Activated naive CD8-positive, alpha-beta T cell treated with anti-CD3 and anti-CD28 coated beads for 36 hours (primary cell): ENCODE measurements around the gene PRR19. TPM values are rescaled to one million over a fixed set of nuclear protein-coding genes. Genes with fewer than 3 reads are reported as not detected.

Source experiments
- DNase-seq: peaks from one replicate; pipeline ENCODE4 v3.0.0; 2021
- H3K27ac Mint-ChIP-seq: one replicate; pipeline ENCODE4 v1.8.0; 2022; ENCODE audit warnings: mild to moderate bottlenecking, moderate library complexity, mixed read lengths
- H3K27me3 Mint-ChIP-seq: one replicate; pipeline ENCODE4 v1.8.0; 2022; ENCODE audit warnings: mild to moderate bottlenecking, mixed read lengths
- H3K36me3 Mint-ChIP-seq: one replicate; pipeline ENCODE4 v1.8.0; 2021; ENCODE audit warnings: mild to moderate bottlenecking, mixed read lengths
- H3K4me1 Mint-ChIP-seq: one replicate; pipeline ENCODE4 v1.8.0; 2021; ENCODE audit warnings: mixed read lengths
- H3K4me3 Mint-ChIP-seq: one replicate; pipeline ENCODE4 v1.8.0; 2022; ENCODE audit warnings: mild to moderate bottlenecking, moderate library complexity, mixed read lengths
- H3K9me3 Mint-ChIP-seq: one replicate; pipeline ENCODE4 v1.8.0; 2022; ENCODE audit warnings: mixed read lengths
- total RNA-seq, 2 experiments: library from RNA; stranded (reverse); gene quantifications; one replicate each; pipeline ENCODE4 v1.2.3, GENCODE V29; 2021

PRR19 gene
- total RNA-seq, 2 experiments from 2014 or later = 0.52 to 0.92 TPM

DNA sequence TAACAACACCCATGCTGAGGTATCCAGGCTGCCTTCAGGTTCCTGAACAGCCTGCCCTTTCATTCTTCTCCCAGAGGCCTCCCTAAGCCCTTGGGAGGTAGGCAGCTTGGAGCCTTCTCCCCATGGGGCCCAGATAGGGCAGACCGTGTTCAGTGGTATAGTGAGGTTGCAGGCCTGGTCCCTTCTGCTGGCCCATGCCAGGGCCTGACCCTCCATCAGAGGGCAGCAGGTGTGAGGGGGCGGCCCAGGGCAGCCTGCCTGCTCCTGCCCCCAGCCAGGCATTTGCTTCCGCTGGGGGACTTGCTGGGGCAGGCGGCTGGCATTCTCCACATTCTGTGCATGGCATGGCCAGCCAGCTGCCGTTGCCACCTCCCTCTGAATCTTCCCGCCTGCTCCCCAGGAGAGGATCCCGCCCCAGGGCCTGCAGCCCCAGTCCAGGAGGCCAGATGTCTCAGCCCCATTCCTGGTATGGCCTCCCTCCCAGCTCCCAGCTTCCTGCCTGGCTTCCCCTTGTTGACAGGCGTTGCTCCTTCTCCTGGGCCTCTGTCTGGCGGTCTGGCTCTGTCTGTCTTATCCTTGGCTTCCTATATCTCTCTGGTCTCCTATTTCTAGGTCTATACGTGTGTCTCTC, 24.0 kb upstream of the PRR19 start:
- Mint-ChIP-seq H3K36me3 (no peaks in the 10 kb centered on the region), H3K27ac (no peak overlapping the region), H3K27me3 (no peaks in the 10 kb centered on the region), H3K9me3 (no peaks in the 10 kb centered on the region), H3K4me3 (no peak overlapping the region), H3K4me1 (peaks cover 53% of the 10 kb centered on the region)
- no peak for DNase-seq

DNA sequence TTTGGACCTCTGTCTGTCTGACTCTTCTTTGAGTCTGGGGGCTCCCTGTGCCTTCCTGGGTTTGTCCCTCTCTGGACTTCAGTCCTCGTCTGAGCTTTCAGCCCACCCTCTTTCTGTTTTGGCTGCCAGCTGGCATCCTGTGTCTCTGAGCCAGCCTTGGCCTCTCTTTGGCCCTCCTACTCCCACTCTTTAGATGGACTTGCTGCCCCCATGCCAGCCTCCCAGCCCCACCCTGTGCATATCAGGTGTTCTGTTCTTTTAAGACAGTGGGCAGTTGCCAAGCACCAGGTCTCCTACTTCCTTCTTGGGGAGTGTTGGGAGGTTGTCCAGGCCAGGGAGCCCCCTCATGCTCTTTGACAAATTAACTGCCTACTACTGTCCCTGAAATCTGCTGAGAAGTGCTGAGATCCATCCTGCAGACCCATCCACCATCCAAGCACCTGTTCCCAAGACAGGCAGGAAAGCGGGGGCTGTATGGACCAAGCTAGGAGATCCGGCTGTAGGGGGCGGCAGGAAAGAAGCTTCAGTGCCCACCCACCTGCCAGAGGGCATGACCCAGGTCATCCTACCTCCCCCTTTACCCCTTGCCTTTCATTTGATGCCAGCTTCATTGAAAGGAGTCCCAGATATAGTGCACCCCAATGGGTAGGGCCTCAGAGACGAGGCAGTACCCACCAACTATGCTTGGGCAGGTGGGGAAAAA, 23.3 kb upstream of the PRR19 start:
- Mint-ChIP-seq H3K4me1 (peaks cover 53% of the 10 kb centered on the region), H3K4me3 (peak overlapping the region; percentile 78), H3K36me3 (no peaks in the 10 kb centered on the region), H3K27me3 (no peaks in the 10 kb centered on the region), H3K27ac (peak overlapping the region; percentile 80), H3K9me3 (no peaks in the 10 kb centered on the region)
- no peak for DNase-seq

- no peaks in the 10 kb centered on the region for H3K27me3 Mint-ChIP-seq
- no peaks in the 10 kb centered on the region for H3K36me3 Mint-ChIP-seq
- H3K4me3 Mint-ChIP-seq = peak overlapping the region; percentile 78
- peak overlapping the region; percentile 80 for H3K27ac Mint-ChIP-seq
- peaks cover 53% of the 10 kb centered on the region for H3K4me1 Mint-ChIP-seq
- no peak for DNase-seq
- H3K9me3 Mint-ChIP-seq = no peaks in the 10 kb centered on the region
Measured at GRCh38 chr19:42279155-42279901, 22.6 kb upstream of the PRR19 start.

DNA sequence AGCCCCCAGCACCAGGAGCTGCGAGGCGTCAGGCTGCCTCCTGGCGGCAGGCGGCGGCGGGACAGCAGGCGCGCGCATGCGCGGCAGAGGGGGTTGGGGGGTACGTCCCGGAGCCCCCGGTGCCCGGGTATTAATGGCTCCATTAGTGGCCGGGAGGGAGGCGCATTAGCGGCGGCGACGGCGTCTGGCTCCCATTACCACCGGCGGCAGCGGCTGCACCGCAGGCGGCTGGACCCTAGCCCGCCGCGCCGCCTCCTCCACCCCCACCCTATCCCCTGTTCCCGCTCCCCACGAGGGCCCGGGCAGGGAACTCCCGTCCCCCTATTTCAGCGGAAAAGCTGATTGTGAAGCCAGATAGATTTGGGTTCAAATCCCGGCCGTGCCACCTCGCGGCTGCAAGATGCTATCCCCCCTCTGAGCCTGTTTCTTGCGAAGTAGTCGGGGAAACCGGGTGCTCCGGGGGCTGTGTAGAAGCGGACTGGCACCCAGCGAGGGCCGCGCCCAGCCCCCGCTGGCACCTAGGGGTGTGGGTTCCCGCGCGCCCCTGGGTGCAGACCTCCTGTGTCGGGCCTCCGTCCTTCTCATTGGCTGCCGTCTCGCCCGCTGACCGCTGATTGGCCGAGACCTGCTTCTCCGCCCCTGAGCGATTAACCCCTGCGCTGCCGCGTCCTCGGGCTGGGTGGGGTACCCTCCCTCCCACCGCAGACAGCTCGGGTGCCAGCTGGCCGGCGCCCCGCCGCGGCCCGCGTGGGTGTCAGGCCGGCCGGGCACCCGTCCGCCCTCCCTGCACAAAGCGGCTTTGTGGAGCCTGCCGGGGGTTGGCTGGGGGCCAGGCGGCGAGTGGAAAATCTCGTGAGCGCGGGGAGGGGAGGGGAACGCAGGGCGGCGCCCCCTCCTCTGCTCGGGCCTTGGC, 21.8 kb upstream of the PRR19 start:
- Mint-ChIP-seq H3K27ac (peak overlapping the region; percentile 80), H3K4me1 (peaks cover 52% of the 10 kb centered on the region), H3K9me3 (no peaks in the 10 kb centered on the region), H3K4me3 (peak overlapping the region; percentile 78), H3K36me3 (peaks cover 4% of the 10 kb centered on the region), H3K27me3 (no peaks in the 10 kb centered on the region)
- DNase-seq = peak; percentile 91

- Mint-ChIP-seq H3K4me3 (peak overlapping the region; percentile 69), H3K4me1 (peaks cover 52% of the 10 kb centered on the region)
Measured at GRCh38 chr19:42280815-42281145, 21.2 kb upstream of the PRR19 start.

GRCh38 chr19:42281146-42281826, 20.6 kb upstream of the PRR19 start:
- peak overlapping the region; percentile 87 for H3K27ac Mint-ChIP-seq

More at GRCh38 chr19:42280815-42281145, 21.2 kb upstream of the PRR19 start:
- H3K27ac Mint-ChIP-seq = no peak overlapping the region
- H3K9me3 Mint-ChIP-seq = no peaks in the 10 kb centered on the region
- peaks cover 4% of the 10 kb centered on the region for H3K36me3 Mint-ChIP-seq
- peak; percentile 50 for DNase-seq
- no peaks in the 10 kb centered on the region for H3K27me3 Mint-ChIP-seq

GRCh38 chr19:42281827-42282762, 19.8 kb upstream of the PRR19 start:
- Mint-ChIP-seq H3K27me3 (no peaks in the 10 kb centered on the region), H3K9me3 (no peaks in the 10 kb centered on the region), H3K4me3 (peak overlapping the region; percentile 70), H3K27ac (peak overlapping the region; percentile 87), H3K36me3 (peaks cover 4% of the 10 kb centered on the region), H3K4me1 (peaks cover 45% of the 10 kb centered on the region)
- no peak for DNase-seq

More at GRCh38 chr19:42281146-42281826, 20.6 kb upstream of the PRR19 start:
- peak overlapping the region; percentile 70 for H3K4me3 Mint-ChIP-seq
- H3K9me3 Mint-ChIP-seq = no peaks in the 10 kb centered on the region
- H3K36me3 Mint-ChIP-seq = peaks cover 4% of the 10 kb centered on the region
- H3K4me1 Mint-ChIP-seq = peaks cover 52% of the 10 kb centered on the region
- no peaks in the 10 kb centered on the region for H3K27me3 Mint-ChIP-seq
- peak; percentile 51 for DNase-seq

- H3K27me3 Mint-ChIP-seq = no peaks in the 10 kb centered on the region
- no peak for DNase-seq
- H3K4me3 Mint-ChIP-seq = peak overlapping the region; percentile 48
- H3K27ac Mint-ChIP-seq = peak overlapping the region; percentile 87
- H3K4me1 Mint-ChIP-seq = peaks cover 43% of the 10 kb centered on the region
- no peaks in the 10 kb centered on the region for H3K9me3 Mint-ChIP-seq
- peaks cover 4% of the 10 kb centered on the region for H3K36me3 Mint-ChIP-seq
Measured at GRCh38 chr19:42282819-42283187, 19.1 kb upstream of the PRR19 start.

DNA sequence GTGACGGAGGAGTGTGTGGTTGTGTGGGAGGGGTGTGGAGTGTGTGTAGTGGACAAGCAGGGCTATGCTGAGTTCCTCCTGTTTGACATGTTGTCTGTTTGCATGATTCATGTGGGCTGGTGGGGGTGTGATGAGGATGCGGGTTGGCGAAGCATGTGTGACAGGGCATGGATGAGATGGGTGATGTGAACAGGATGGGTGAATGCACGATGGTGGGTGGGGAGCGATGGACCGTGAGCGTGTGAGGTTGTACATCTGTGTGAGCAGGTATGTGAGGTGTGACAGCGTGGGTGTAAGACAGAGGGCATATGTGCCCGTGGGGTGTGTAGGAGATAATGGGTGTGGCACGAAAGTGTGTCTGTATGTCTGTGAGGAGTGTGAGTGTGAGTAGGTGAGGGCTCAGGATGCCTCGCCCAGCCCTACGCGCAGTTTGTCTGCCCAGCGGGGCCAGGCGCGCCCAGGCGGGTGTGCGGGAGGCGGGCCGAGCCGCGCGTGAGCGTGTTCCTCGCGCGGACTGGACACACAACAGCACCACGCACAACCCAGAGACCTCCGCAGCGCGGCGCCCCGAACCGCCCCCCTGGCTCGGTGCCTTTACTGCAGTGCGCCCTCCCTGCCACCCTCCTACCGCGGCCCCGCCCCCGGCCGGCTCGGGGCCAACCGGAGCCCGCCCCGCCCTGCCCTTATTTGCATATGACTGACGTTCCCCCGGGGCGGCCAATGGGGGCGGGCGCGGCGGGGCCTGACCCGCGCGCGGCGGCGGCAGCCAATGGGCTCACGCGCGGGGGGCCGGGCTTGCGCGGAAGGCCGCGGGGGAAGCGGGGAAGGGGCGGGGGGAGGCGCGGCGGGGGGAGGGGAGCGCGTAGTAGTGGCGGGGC, 18.5 kb upstream of the PRR19 start:
- Mint-ChIP-seq H3K4me3 (no peak overlapping the region), H3K9me3 (no peaks in the 10 kb centered on the region), H3K27me3 (no peaks in the 10 kb centered on the region), H3K27ac (no peak overlapping the region), H3K36me3 (peaks cover 4% of the 10 kb centered on the region), H3K4me1 (peaks cover 40% of the 10 kb centered on the region)
- DNase-seq = peak; percentile 96

- H3K4me3 Mint-ChIP-seq = no peak overlapping the region
- H3K27me3 Mint-ChIP-seq = no peaks in the 10 kb centered on the region
- peaks cover 4% of the 10 kb centered on the region for H3K36me3 Mint-ChIP-seq
- H3K27ac Mint-ChIP-seq = no peak overlapping the region
- DNase-seq = peak; percentile 86
- no peaks in the 10 kb centered on the region for H3K9me3 Mint-ChIP-seq
- peaks cover 34% of the 10 kb centered on the region for H3K4me1 Mint-ChIP-seq
Measured at GRCh38 chr19:42284066-42284501, 17.8 kb upstream of the PRR19 start.

- Mint-ChIP-seq H3K27ac (peak overlapping the region; percentile 67), H3K4me1 (peaks cover 28% of the 10 kb centered on the region), H3K27me3 (no peaks in the 10 kb centered on the region), H3K4me3 (peak overlapping the region; percentile 95), H3K9me3 (no peaks in the 10 kb centered on the region), H3K36me3 (peaks cover 4% of the 10 kb centered on the region)
- DNase-seq = no peak
Measured at GRCh38 chr19:42284591-42285341, 17.2 kb upstream of the PRR19 start.

DNA sequence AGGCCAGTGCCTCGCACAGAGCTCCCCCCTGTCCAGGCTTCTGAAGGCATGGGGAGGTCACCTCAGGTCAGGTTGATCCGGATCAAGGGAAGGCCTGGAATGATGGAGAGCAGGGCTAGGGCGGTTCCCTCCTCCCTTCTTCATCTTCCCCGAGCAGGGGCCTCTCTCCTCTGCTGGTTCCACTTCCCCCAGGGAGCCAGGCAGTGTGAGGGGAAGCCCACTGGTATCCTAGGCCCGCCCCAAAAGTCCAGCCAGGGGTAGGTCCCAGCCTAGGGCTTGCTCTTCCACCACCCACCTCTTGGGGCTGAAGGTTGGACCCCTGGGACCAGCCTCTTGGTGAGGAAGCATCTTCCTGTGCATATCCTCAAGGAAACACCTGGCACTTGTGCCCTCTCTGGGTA, 16.4 kb upstream of the PRR19 start:
- H3K27me3 Mint-ChIP-seq = no peaks in the 10 kb centered on the region
- peaks cover 28% of the 10 kb centered on the region for H3K4me1 Mint-ChIP-seq
- peak overlapping the region; percentile 95 for H3K4me3 Mint-ChIP-seq
- DNase-seq = no peak
- H3K9me3 Mint-ChIP-seq = no peaks in the 10 kb centered on the region
- peaks cover 4% of the 10 kb centered on the region for H3K36me3 Mint-ChIP-seq
- no peak overlapping the region for H3K27ac Mint-ChIP-seq
